Measurements from ENCODE around the gene ESRRB. TPM values are rescaled to one million over a fixed set of nuclear protein-coding genes. Genes with fewer than 3 reads are reported as not detected.

Gene ESRRB
- total RNA-seq, result under 1 TPM in 1 of 4 donors, not detected in 3; 0.27 TPM

DNA sequence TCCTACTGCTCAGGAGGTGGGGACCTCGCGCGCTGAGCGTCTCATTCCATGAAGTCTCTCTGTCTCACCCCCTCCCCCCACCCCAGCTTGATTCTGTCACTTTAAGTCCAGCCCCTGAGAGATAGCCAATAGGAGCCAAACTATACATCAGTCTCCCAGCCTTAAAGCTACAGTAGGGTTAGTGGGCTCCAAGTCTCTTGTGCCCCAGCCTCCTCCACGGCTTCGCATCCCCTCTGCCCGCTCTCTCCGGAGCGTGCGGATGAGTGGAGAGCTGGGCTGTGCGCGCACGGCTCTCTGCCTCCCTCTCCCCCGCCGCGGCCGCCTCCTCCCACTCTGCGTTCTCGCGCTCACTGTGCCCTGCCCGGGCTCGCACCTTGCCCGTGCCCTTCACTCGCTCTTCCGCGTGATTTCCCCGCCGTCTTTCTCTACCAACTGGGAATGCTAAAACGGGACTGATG, at the start of gene ESRRB:
ESRRB (plus strand) TSS at position 191 of the 458 bp plus-strand sequence; CDS start at position 456, 265 bp downstream.
- no peak for TF ChIP-seq POLR2AphosphoS5 (IDR thresholded peaks at IDR 0.05)
- TF ChIP-seq CTCF (IDR thresholded peaks at IDR 0.05), result no peak
- no peak for TF ChIP-seq EP300 (IDR thresholded peaks at IDR 0.05; ENCODE audit: low read depth)
- no peak for TF ChIP-seq POLR2A (IDR thresholded peaks at IDR 0.05)
- intact Hi-C loops (cut with DNase I; ENCODE audit: low total_unique reads) (no loop called here), in situ Hi-C loops (cut with MboI; ENCODE audit: low pct_ligation_motif_present in 1 of 4, low pct_unique_long_range_greater_than_20kb in 1 of 4, low sequenced_read_pairs in 3 of 4) (no loop called here)
- H3K4me3 ChIP-seq, result peak within 1 kb of the TSS in 1 of 4 donors; percentile 40
- H3K36me3 ChIP-seq, result no peaks in the 10 kb centered on the region
- H3K9me3 ChIP-seq, result no peaks in the 10 kb centered on the region
- no peak within 1 kb of the TSS for H3K27ac ChIP-seq
- 6% methylated on average over 29 of the region's 29 CpGs; no CpG with 5 or more reads in 1 of the 2 donors for WGBS, 2 donors (ENCODE audit: low coverage in 1 of 2)
- DNase-seq, result no peak
- peaks cover 68% of the 10 kb centered on the region for H3K27me3 ChIP-seq
- peaks cover 0 to 17% (median 13%) of the 10 kb centered on the region in 4 donors for H3K4me1 ChIP-seq

GRCh38 chr14:76326918-76327689, 48.8 kb upstream of the ESRRB start:
- intact Hi-C loops (cut with DNase I; ENCODE audit: low total_unique reads) (no loop called here), in situ Hi-C loops (cut with MboI; ENCODE audit: low pct_ligation_motif_present in 1 of 4, low pct_unique_long_range_greater_than_20kb in 1 of 4, low sequenced_read_pairs in 3 of 4) (no loop called here)
- Histone ChIP-seq H3K4me1 (peaks cover 0 to 3% (median 0%) of the 10 kb centered on the region in 4 donors), H3K9me3 (no peaks in the 10 kb centered on the region), H3K4me3 (no peak overlapping the region), H3K27me3 (peaks cover 35% of the 10 kb centered on the region), H3K36me3 (no peaks in the 10 kb centered on the region), H3K27ac (no peak overlapping the region)
- WGBS, 2 donors (ENCODE audit: low coverage in 1 of 2), result 71% methylated on average over 10 of the region's 11 CpGs; no CpG with 5 or more reads in 1 of the 2 donors
- DNase-seq, result no peak
- no peak for TF ChIP-seq POLR2A (IDR thresholded peaks at IDR 0.05)

DNA sequence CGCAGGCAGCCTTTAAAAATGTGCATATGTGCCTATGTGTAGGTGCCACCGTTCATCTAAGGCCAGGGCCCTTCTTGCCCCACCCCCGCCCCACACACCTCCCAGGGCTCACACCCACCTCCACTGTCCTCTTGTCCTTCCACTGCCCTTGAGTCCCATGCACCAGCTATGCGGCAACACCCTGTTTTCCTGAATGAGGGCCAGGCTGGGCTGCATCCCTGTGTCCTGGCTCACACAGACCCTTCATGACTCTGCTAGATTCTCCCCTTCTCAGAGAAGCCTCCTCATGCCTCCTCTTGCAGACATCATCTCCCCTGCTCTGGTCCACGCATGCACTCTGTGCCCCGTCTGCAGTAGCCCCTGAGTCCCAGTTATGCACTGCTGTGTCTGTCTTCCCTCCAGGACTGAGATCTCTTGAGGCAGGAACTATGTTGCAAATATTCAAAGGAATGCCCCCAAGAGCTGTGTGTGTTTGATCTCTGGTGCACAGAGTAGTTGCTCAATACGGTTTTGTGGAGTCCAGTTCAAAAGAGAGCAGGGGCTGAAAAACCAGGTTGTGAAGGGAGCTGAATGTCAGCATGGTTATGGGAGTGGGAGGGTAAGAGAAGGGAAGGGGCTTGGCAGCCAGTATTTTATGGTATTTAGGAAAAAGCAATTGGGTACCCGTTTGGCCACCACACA, 47.3 kb upstream of the ESRRB start:
- no peak for DNase-seq
- TF ChIP-seq EP300 (IDR thresholded peaks at IDR 0.05; ENCODE audit: low read depth) (no peak), POLR2A (IDR thresholded peaks at IDR 0.05) (no peak), CTCF (IDR thresholded peaks at IDR 0.05) (no peak), POLR2AphosphoS5 (IDR thresholded peaks at IDR 0.05) (no peak)

GRCh38 chr14:76329154-76329928, 46.6 kb upstream of the ESRRB start:
- Histone ChIP-seq H3K4me1 (peaks cover 0 to 3% (median 0%) of the 10 kb centered on the region in 4 donors), H3K27me3 (peaks cover 35% of the 10 kb centered on the region), H3K27ac (no peak overlapping the region), H3K36me3 (no peaks in the 10 kb centered on the region), H3K9me3 (no peaks in the 10 kb centered on the region), H3K4me3 (no peak overlapping the region)
- DNase-seq, result no peak
- no peak for TF ChIP-seq POLR2A (IDR thresholded peaks at IDR 0.05)
- TF ChIP-seq POLR2AphosphoS5 (IDR thresholded peaks at IDR 0.05), result no peak
- intact Hi-C loops (cut with DNase I; ENCODE audit: low total_unique reads), result no loop called here
- 9 to 40% methylated on average over 1 to 27 of the region's 27 CpGs for WGBS, 2 donors (ENCODE audit: low coverage in 1 of 2)
- in situ Hi-C loops (cut with MboI; ENCODE audit: low pct_ligation_motif_present in 1 of 4, low pct_unique_long_range_greater_than_20kb in 1 of 4, low sequenced_read_pairs in 3 of 4), result no loop called here

More for the DNA sequence above, 47.3 kb upstream of the ESRRB start:
- Histone ChIP-seq H3K36me3 (no peaks in the 10 kb centered on the region), H3K9me3 (no peaks in the 10 kb centered on the region), H3K27me3 (peaks cover 35% of the 10 kb centered on the region), H3K4me1 (peaks cover 0 to 3% (median 0%) of the 10 kb centered on the region in 4 donors), H3K4me3 (no peak overlapping the region), H3K27ac (no peak overlapping the region)
- 43 to 66% methylated on average over 3 to 8 of the region's 8 CpGs for WGBS, 2 donors (ENCODE audit: low coverage in 1 of 2)
- intact Hi-C loops (cut with DNase I; ENCODE audit: low total_unique reads) (no loop called here), in situ Hi-C loops (cut with MboI; ENCODE audit: low pct_ligation_motif_present in 1 of 4, low pct_unique_long_range_greater_than_20kb in 1 of 4, low sequenced_read_pairs in 3 of 4) (no loop called here)

Data from transverse colon (tissue), 4 donors.